ENCODE measurements around the gene NAT9. TPM values are rescaled to one million over a fixed set of nuclear protein-coding genes. Genes with fewer than 3 reads are reported as not detected.
A peak's percentile ranks its signal among the peaks of the same experiment; 100 is the strongest.

NAT9 gene
- total RNA-seq, 1 experiment from 2014 or later, result 63.5 TPM

DNA sequence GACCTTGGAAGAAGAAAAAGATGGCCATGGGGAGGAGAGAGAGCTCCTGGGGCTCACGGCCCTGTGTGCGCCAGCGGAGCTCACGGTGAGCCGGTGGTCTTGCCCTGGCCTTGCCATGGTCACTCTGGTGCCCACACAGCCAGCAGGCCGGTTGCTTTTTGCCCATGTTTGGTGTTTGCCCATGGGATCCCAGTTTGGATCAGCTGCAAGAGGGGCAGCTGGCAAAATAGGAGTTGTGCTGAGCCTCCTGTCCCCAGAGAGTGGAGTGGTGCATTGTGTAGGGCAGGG, 26.2 kb downstream of the NAT9 start:
- Mint-ChIP-seq H3K4me3 (peak overlapping the region; percentile 89 to 93), H3K4me1 (peaks cover 55 to 64% of the 10 kb centered on the region in 2 experiments), H3K36me3 (ENCODE audit: insufficient read depth in 1 of 3, low read depth in 3 of 3) (peaks cover 12 to 24% (median 17%) of the 10 kb centered on the region in 3 experiments), H3K9me3 (no peaks in the 10 kb centered on the region), H3K27ac (no peak overlapping the region), H3K27me3 (ENCODE audit: low read depth) (peaks cover 2% of the 10 kb centered on the region)
- H4K8ac ChIP-seq (replicated peaks; ENCODE audit: insufficient read length, low read depth, low read length), result no peak overlapping the region
- H3K4me2 ChIP-seq (ENCODE audit: insufficient read depth, insufficient read length, low read length), result peak overlapping the region; percentile 69
- H3T11ph ChIP-seq (ENCODE audit: low read length), result no peak overlapping the region
- no peak overlapping the region for H2BK120ac ChIP-seq (ENCODE audit: low read depth, low read length, poor library complexity, severe bottlenecking)
- H3K27ac ChIP-seq (ENCODE audit: insufficient read length, low read depth, low read length), result no peak overlapping the region
- no peak overlapping the region for H3K4ac ChIP-seq (ENCODE audit: low read depth, low read length)
- H3K9ac ChIP-seq (ENCODE audit: extremely low read depth, insufficient read length, low read length), result peak overlapping the region; percentile 6
- peaks cover 9% of the 10 kb centered on the region for H3K23me2 ChIP-seq (ENCODE audit: insufficient read length, low read depth, low read length, poor library complexity, severe bottlenecking)
- no CpG with 5 or more reads among the region's 6 CpGs for WGBS (ENCODE audit: extremely low coverage, insufficient read length, low lambda C conversion rate)
- H3K23ac ChIP-seq (ENCODE audit: insufficient read length, low read depth, low read length), result no peak overlapping the region
- no peaks in the 10 kb centered on the region for H4K20me1 ChIP-seq (ENCODE audit: control insufficient read depth, insufficient read depth, insufficient read length)
- H3K79me1 ChIP-seq (ENCODE audit: insufficient read depth, low read depth, low read length, poor library complexity, severe bottlenecking), result peaks cover 4% of the 10 kb centered on the region
- no peak overlapping the region for H4K5ac ChIP-seq (ENCODE audit: insufficient read length, low read depth, low read length)
- TF ChIP-seq, protein P1, sequence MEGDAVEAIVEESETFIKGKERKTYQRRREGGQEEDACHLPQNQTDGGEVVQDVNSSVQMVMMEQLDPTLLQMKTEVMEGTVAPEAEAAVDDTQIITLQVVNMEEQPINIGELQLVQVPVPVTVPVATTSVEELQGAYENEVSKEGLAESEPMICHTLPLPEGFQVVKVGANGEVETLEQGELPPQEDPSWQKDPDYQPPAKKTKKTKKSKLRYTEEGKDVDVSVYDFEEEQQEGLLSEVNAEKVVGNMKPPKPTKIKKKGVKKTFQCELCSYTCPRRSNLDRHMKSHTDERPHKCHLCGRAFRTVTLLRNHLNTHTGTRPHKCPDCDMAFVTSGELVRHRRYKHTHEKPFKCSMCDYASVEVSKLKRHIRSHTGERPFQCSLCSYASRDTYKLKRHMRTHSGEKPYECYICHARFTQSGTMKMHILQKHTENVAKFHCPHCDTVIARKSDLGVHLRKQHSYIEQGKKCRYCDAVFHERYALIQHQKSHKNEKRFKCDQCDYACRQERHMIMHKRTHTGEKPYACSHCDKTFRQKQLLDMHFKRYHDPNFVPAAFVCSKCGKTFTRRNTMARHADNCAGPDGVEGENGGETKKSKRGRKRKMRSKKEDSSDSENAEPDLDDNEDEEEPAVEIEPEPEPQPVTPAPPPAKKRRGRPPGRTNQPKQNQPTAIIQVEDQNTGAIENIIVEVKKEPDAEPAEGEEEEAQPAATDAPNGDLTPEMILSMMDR (conservative IDR thresholded peaks at IDR 0.05), result no peak
- H3K9me3 ChIP-seq (ENCODE audit: control insufficient read depth, low read depth, low read length), result no peaks in the 10 kb centered on the region
- H2BK15ac ChIP-seq (ENCODE audit: low read depth, low read length), result no peak overlapping the region
- H3K14ac ChIP-seq (ENCODE audit: insufficient read depth, low read length), result no peak overlapping the region
- H2AFZ ChIP-seq (ENCODE audit: low read length), result no peak overlapping the region
- H3K4me1 ChIP-seq (ENCODE audit: insufficient read depth, low read length), result peaks cover 11% of the 10 kb centered on the region
- no peak overlapping the region for H2BK12ac ChIP-seq (ENCODE audit: insufficient read length, low read depth, low read length)
- H3K18ac ChIP-seq (ENCODE audit: insufficient read length, low read depth, low read length), result no peak overlapping the region
- peaks cover 10% of the 10 kb centered on the region; the same call in 1 of the 2 replicates for H3K79me2 ChIP-seq (ENCODE audit: insufficient read depth, low read length)
- H3K56ac ChIP-seq (ENCODE audit: insufficient read length, low read depth, low read length), result no peak overlapping the region
- no peak overlapping the region for H4K91ac ChIP-seq (ENCODE audit: insufficient read length, low read depth, low read length)
- H2AK5ac ChIP-seq (ENCODE audit: insufficient read length, low read length), result no peak overlapping the region
- no peaks in the 10 kb centered on the region for H3K27me3 ChIP-seq (ENCODE audit: insufficient read depth, low read length)
- DNase-seq, result no peak
- no peak overlapping the region for H2BK20ac ChIP-seq (ENCODE audit: low read depth, low read length, poor library complexity, severe bottlenecking)
- no peak overlapping the region for H2BK5ac ChIP-seq (ENCODE audit: insufficient read length, low read length)
